Thoracic aorta endothelial cell (primary cell): ENCODE measurements around the gene UBE4A. TPM values are rescaled to one million over a fixed set of nuclear protein-coding genes. Genes with fewer than 3 reads are reported as not detected.

ENCODE experiments used
- small RNA-seq: library from RNA; depleted of rRNA; stranded (forward); fragments of <200 nt; gene quantifications from one replicate; pipeline ENCODE3, GENCODE V24; 2012
- total RNA-seq: library from RNA; depleted of rRNA; stranded (reverse); fragments of >200 nt; gene quantifications from 2 replicates; pipeline ENCODE4 v1.2.3, GENCODE V29; 2012

Gene UBE4A, protein sequence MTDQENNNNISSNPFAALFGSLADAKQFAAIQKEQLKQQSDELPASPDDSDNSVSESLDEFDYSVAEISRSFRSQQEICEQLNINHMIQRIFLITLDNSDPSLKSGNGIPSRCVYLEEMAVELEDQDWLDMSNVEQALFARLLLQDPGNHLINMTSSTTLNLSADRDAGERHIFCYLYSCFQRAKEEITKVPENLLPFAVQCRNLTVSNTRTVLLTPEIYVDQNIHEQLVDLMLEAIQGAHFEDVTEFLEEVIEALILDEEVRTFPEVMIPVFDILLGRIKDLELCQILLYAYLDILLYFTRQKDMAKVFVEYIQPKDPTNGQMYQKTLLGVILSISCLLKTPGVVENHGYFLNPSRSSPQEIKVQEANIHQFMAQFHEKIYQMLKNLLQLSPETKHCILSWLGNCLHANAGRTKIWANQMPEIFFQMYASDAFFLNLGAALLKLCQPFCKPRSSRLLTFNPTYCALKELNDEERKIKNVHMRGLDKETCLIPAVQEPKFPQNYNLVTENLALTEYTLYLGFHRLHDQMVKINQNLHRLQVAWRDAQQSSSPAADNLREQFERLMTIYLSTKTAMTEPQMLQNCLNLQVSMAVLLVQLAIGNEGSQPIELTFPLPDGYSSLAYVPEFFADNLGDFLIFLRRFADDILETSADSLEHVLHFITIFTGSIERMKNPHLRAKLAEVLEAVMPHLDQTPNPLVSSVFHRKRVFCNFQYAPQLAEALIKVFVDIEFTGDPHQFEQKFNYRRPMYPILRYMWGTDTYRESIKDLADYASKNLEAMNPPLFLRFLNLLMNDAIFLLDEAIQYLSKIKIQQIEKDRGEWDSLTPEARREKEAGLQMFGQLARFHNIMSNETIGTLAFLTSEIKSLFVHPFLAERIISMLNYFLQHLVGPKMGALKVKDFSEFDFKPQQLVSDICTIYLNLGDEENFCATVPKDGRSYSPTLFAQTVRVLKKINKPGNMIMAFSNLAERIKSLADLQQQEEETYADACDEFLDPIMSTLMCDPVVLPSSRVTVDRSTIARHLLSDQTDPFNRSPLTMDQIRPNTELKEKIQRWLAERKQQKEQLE
- 71.0 and 73.4 TPM in 2 replicates for total RNA-seq

DNA sequence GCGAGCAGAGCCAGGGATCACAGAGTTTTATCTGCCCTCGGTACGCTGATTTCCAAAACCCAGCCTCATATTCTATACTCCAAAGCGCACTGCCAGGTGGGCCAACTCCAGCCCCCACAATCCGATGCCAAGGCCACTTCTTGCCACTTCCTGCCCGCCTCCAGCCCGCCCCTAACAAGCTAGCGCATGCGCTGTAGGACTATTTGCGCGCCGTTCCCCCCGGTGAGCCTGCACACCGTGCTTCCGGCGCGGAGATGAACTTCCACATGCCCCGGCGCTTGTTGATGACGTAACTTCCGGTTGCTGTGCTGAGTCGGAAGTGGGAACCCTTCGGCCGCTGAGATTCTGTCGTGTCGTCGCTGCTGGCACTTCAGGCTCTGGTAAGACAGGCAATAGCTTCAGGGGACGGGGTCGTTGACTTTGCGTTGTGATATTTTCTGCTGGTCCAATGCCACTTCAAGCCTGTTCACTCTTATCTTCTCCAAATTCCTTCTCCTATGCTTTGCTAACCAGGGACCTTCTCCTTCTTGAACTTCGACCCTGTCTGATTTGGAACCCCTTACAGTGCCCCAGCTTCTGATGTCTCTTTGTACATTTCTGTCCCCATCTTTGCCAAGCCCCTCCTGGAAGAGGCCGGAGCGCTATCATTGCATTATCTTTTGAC lies at the start of gene UBE4A:
Gene UBE4A (plus strand): TSS at position 306 of the 664 bp plus-strand sequence. CDS start 5,481 bp downstream, outside the sequence.

DNA sequence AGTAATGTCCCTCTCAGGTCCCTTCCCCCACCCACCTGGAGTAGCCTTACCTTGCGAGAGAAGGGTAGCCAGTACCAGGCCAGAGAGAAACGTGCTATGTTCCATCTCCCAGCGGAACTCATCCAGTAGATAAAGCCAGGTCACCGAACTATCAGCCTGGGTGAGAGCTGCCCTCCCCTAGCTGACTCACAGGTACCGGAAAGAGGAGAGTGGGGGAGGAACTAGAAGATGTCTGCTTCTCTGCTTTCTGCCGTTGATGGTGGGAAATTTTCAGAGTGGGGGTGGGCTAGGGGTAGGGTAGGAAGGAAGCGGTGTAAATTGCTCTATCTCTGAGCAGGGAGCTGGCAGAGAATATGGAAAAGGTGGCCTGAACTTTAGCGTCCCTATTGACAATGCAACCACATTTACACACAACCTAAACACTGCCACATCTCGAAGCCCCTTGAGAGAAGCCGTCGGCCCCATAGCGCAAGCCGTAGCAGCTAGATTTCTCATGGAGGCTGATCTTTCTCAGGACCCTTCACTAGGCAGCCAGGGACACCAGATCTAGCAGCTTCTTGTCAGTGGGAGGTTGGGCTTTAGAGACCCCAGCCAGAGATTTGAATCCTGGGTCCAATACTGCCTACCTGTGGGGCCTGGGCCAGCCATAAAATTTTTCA lies 16.8 kb upstream of the UBE4A start, which contains the start of gene CD3D:
Gene CD3D (minus strand): TSS at position 203 of the 659 bp plus-strand sequence. CDS start 98 bp downstream, at position 105.

DNA sequence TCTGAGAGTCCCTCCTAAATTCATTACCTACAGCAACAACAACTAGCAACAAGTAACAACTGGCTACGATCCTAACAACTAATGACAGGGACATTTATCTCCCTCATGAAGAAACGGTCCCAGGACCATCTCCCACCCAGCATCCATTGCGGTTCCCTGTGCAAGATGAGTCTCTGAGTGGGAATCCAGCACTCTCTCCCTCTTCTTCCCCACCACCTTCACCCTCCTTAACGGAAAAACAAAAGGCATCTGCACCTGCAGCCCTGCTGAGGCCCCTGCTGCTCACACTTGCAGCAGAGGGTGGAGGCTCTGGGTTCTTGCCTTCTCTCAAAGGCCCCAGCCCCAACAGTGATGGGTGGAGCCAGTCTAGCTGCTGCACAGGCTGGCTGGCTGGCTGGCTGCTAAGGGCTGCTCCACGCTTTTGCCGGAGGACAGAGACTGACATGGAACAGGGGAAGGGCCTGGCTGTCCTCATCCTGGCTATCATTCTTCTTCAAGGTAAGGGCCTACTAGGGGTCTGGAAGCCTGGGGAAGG lies 15.4 kb upstream of the UBE4A start, which contains the start of gene CD3G:
Gene CD3G (plus strand): TSS at position 364 of the 535 bp plus-strand sequence. CDS start 80 bp downstream, at position 444.

DNA sequence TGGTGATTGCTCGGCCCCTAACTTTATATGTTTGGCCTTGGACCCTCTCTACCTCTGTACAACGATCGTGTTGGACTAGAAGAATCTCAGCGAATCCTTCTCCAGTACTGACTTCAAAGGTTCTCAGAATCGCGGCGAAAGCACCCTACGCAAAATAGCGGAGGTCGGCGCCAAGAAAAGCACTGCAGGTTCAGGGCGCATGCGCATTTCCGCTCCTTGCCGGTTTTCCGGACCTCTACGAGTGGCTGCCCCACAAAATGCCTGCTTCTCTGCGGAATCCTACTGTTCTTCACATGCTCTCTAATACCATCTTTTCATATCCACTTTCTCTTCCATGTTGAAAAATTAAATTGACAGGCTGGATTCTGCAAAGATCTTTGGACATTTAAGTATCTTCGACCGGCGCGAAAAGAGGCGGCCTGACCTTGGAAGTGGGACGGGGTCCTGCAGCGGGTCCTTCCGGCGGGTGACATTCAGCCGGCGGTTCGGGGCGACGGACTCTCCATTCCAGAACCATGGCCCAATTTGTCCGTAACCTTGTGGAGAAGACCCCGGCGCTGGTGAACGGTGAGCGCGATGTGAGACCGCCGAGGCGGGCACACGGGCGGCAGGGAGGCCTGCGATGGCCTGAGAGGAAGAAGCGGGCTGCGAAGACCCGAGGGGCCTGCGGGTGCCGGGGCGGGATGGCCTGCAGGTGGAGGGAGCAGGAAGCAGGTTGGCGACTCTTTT lies 41.9 kb downstream of the UBE4A start, which contains the start of gene ATP5MG:
Gene ATP5MG (plus strand): TSS at position 456 of the 729 bp plus-strand sequence. CDS start 60 bp downstream, at position 516.

DNA sequence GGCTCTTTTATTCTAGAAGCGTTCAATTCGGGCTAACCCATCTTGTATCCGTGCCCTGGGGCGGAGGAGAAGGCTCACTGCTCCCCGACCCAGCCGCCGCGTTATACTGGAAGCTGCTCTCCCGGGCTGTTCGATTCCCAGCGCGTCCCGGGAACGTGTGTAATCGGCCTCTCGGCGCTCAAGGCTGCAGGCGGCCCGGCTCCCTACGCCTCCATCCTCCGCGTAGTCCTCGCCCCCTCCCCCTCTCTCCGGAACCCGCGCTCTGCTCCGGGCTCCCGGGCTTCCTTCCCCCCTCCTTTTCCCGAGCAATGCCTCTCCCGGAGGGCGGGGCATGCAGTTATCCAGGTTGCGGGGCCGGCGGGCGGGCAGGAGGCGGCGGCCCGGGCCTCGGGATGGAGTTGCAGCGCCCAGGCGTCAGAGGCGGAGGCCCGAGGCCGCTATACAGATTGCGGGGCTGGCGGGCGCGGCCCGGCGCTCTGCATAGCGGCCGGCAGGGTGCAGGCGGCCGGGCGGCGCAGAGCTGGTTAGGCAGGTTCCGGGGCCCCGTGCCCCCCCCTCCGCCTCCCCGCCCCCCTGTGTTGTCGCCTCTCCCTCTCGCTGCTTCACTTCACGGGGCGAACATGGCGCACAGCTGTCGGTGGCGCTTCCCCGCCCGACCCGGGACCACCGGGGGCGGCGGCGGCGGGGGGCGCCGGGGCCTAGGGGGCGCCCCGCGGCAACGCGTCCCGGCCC lies 76.7 kb downstream of the UBE4A start, which contains the start of gene KMT2A:
Gene KMT2A (plus strand): TSS at position 600 of the 732 bp plus-strand sequence. CDS start 21 bp downstream, at position 621.

Small RNAs within 50 kb of the gene (small RNA-seq; reads per million reads assigned to genes)
- gene AP001582.1 = not detected

Other genes with a start within 250 kb of the UBE4A start
- 0.13 and 0.14 TPM in 2 replicates for gene SCN4B, start 206.8 kb upstream of the UBE4A start, total RNA-seq
- gene SCN2B, start 183.0 kb upstream of the UBE4A start, total RNA-seq = not detected in 2 replicates
- 0.07 TPM in 1 of 2 replicates, not detected in the other for gene JAML, start 134.6 kb upstream of the UBE4A start, total RNA-seq
- gene MPZL3, start 107.2 kb upstream of the UBE4A start, total RNA-seq = 11.8 and 14.1 TPM in 2 replicates
- 112 and 218 TPM in 2 replicates for gene MPZL2, start 95.3 kb upstream of the UBE4A start, total RNA-seq
- not detected in 2 replicates for gene CD3E, start 54.9 kb upstream of the UBE4A start, total RNA-seq
- not detected in 2 replicates for gene CD3D, start 16.9 kb upstream of the UBE4A start, total RNA-seq
- not detected in 2 replicates for gene CD3G, start 15.3 kb upstream of the UBE4A start, total RNA-seq
- gene ATP5MG, start 42.0 kb downstream of the UBE4A start, total RNA-seq = 46.3 and 56.8 TPM in 2 replicates
- 59.4 and 67.2 TPM in 2 replicates for gene KMT2A, start 76.9 kb downstream of the UBE4A start, total RNA-seq
- 0.27 and 0.50 TPM in 2 replicates for gene TTC36, start 167.9 kb downstream of the UBE4A start, total RNA-seq
- gene TMEM25, start 171.6 kb downstream of the UBE4A start, total RNA-seq = 8.5 and 13.6 TPM in 2 replicates
- gene IFT46, start 206.3 kb downstream of the UBE4A start, total RNA-seq = 26.7 and 33.6 TPM in 2 replicates
- gene ARCN1, start 212.8 kb downstream of the UBE4A start, total RNA-seq = 211 and 219 TPM in 2 replicates
- gene PHLDB1, start 248.0 kb downstream of the UBE4A start, total RNA-seq = 110 and 115 TPM in 2 replicates